ENCODE data around the gene MLIP. TPM values are rescaled to one million over a fixed set of nuclear protein-coding genes. Genes with fewer than 3 reads are reported as not detected.
"Not testable (repeated sequence)": the region's sequence is repeated elsewhere in the genome, so short reads cannot be mapped to it uniquely, and the experiment has no call there.

Gene MLIP
- polyA plus RNA-seq, 2 donors: 4.1 to 4.7 TPM

GRCh38 chr6:54198134-54198533, 86.9 kb downstream of the MLIP start:
- Histone ChIP-seq H3K9me3 (ENCODE audit: control insufficient read depth in 2 of 2, insufficient read depth in 1 of 2, low read depth in 1 of 2, low read length in 1 of 2) (no peaks in the 10 kb centered on the region), H3K4me3 (ENCODE audit: low read depth in 1 of 2, low read length in 2 of 2) (no peak overlapping the region), H3K36me3 (ENCODE audit: control insufficient read depth in 2 of 2, insufficient read depth in 2 of 2, low read length in 1 of 2) (no peaks in the 10 kb centered on the region), H3K27me3 (ENCODE audit: control insufficient read depth in 1 of 2, insufficient read depth in 2 of 2, low read length in 2 of 2) (no peaks in the 10 kb centered on the region), H3K27ac (ENCODE audit: low read depth in 2 of 2, low read length in 1 of 2) (no peak overlapping the region), H3K4me1 (ENCODE audit: control insufficient read depth in 2 of 2, insufficient read depth in 2 of 2, low read length in 1 of 2) (no peaks in the 10 kb centered on the region)
- 83 to 93% methylated on average over 3 of the region's 3 CpGs for WGBS, 2 donors

GRCh38 chr6:54203474-54204035, 92.3 kb downstream of the MLIP start:
- H3K36me3 ChIP-seq (ENCODE audit: control insufficient read depth in 2 of 2, insufficient read depth in 2 of 2, low read length in 1 of 2); H3K27ac ChIP-seq (ENCODE audit: low read depth in 2 of 2, low read length in 1 of 2); H3K27me3 ChIP-seq (ENCODE audit: control insufficient read depth in 1 of 2, insufficient read depth in 2 of 2, low read length in 2 of 2); H3K4me1 ChIP-seq (ENCODE audit: control insufficient read depth in 2 of 2, insufficient read depth in 2 of 2, low read length in 1 of 2); H3K9me3 ChIP-seq (ENCODE audit: control insufficient read depth in 2 of 2, insufficient read depth in 1 of 2, low read depth in 1 of 2, low read length in 1 of 2); H3K4me3 ChIP-seq (ENCODE audit: low read depth in 1 of 2, low read length in 2 of 2): not testable (repeated sequence)
- 94 to 95% methylated on average over 16 of the region's 16 CpGs for WGBS, 2 donors

- no peak overlapping the region for H3K27ac ChIP-seq (ENCODE audit: low read depth in 2 of 2, low read length in 1 of 2)
Observed at GRCh38 chr6:54204921-54205591, 93.8 kb downstream of the MLIP start.

GRCh38 chr6:54206510-54206909, 95.3 kb downstream of the MLIP start:
- WGBS, 2 donors: 65 to 74% methylated on average over 2 of the region's 2 CpGs
- no peak overlapping the region for H3K4me3 ChIP-seq (ENCODE audit: low read depth in 1 of 2, low read length in 2 of 2)
- no peak overlapping the region for H3K27ac ChIP-seq (ENCODE audit: low read depth in 2 of 2, low read length in 1 of 2)
- H3K9me3 ChIP-seq (ENCODE audit: control insufficient read depth in 2 of 2, insufficient read depth in 1 of 2, low read depth in 1 of 2, low read length in 1 of 2): no peaks in the 10 kb centered on the region
- no peaks in the 10 kb centered on the region for H3K36me3 ChIP-seq (ENCODE audit: control insufficient read depth in 2 of 2, insufficient read depth in 2 of 2, low read length in 1 of 2)
- no peaks in the 10 kb centered on the region for H3K4me1 ChIP-seq (ENCODE audit: control insufficient read depth in 2 of 2, insufficient read depth in 2 of 2, low read length in 1 of 2)
- no peaks in the 10 kb centered on the region for H3K27me3 ChIP-seq (ENCODE audit: control insufficient read depth in 1 of 2, insufficient read depth in 2 of 2, low read length in 2 of 2)

More at GRCh38 chr6:54204921-54205591, 93.8 kb downstream of the MLIP start:
- Histone ChIP-seq H3K36me3 (ENCODE audit: control insufficient read depth in 2 of 2, insufficient read depth in 2 of 2, low read length in 1 of 2) (no peaks in the 10 kb centered on the region), H3K4me3 (ENCODE audit: low read depth in 1 of 2, low read length in 2 of 2) (no peak overlapping the region), H3K4me1 (ENCODE audit: control insufficient read depth in 2 of 2, insufficient read depth in 2 of 2, low read length in 1 of 2) (no peaks in the 10 kb centered on the region), H3K9me3 (ENCODE audit: control insufficient read depth in 2 of 2, insufficient read depth in 1 of 2, low read depth in 1 of 2, low read length in 1 of 2) (no peaks in the 10 kb centered on the region), H3K27me3 (ENCODE audit: control insufficient read depth in 1 of 2, insufficient read depth in 2 of 2, low read length in 2 of 2) (no peaks in the 10 kb centered on the region)
- WGBS, 2 donors: 63 to 72% methylated on average over 2 of the region's 2 CpGs

- WGBS, 2 donors: 76 to 79% methylated on average over 6 of the region's 7 CpGs
- H3K4me3 ChIP-seq (ENCODE audit: low read depth in 1 of 2, low read length in 2 of 2); H3K4me1 ChIP-seq (ENCODE audit: control insufficient read depth in 2 of 2, insufficient read depth in 2 of 2, low read length in 1 of 2); H3K27me3 ChIP-seq (ENCODE audit: control insufficient read depth in 1 of 2, insufficient read depth in 2 of 2, low read length in 2 of 2); H3K9me3 ChIP-seq (ENCODE audit: control insufficient read depth in 2 of 2, insufficient read depth in 1 of 2, low read depth in 1 of 2, low read length in 1 of 2); H3K27ac ChIP-seq (ENCODE audit: low read depth in 2 of 2, low read length in 1 of 2); H3K36me3 ChIP-seq (ENCODE audit: control insufficient read depth in 2 of 2, insufficient read depth in 2 of 2, low read length in 1 of 2): not testable (repeated sequence)
Observed at GRCh38 chr6:54209983-54210382, 98.7 kb downstream of the MLIP start.

GRCh38 chr6:54214286-54214685, 103.0 kb downstream of the MLIP start:
- Histone ChIP-seq H3K36me3 (ENCODE audit: control insufficient read depth in 2 of 2, insufficient read depth in 2 of 2, low read length in 1 of 2) (no peaks in the 10 kb centered on the region), H3K4me1 (ENCODE audit: control insufficient read depth in 2 of 2, insufficient read depth in 2 of 2, low read length in 1 of 2) (no peaks in the 10 kb centered on the region), H3K4me3 (ENCODE audit: low read depth in 1 of 2, low read length in 2 of 2) (no peak overlapping the region), H3K9me3 (ENCODE audit: control insufficient read depth in 2 of 2, insufficient read depth in 1 of 2, low read depth in 1 of 2, low read length in 1 of 2) (no peaks in the 10 kb centered on the region), H3K27me3 (ENCODE audit: control insufficient read depth in 1 of 2, insufficient read depth in 2 of 2, low read length in 2 of 2) (no peaks in the 10 kb centered on the region), H3K27ac (ENCODE audit: low read depth in 2 of 2, low read length in 1 of 2) (no peak overlapping the region)
- WGBS, 2 donors: 67 to 71% methylated on average over 1 of the region's 1 CpG

GRCh38 chr6:54216336-54216735, 105.1 kb downstream of the MLIP start:
- Histone ChIP-seq H3K27me3 (ENCODE audit: control insufficient read depth in 1 of 2, insufficient read depth in 2 of 2, low read length in 2 of 2) (no peaks in the 10 kb centered on the region), H3K27ac (ENCODE audit: low read depth in 2 of 2, low read length in 1 of 2) (no peak overlapping the region), H3K4me1 (ENCODE audit: control insufficient read depth in 2 of 2, insufficient read depth in 2 of 2, low read length in 1 of 2) (no peaks in the 10 kb centered on the region), H3K36me3 (ENCODE audit: control insufficient read depth in 2 of 2, insufficient read depth in 2 of 2, low read length in 1 of 2) (no peaks in the 10 kb centered on the region), H3K4me3 (ENCODE audit: low read depth in 1 of 2, low read length in 2 of 2) (no peak overlapping the region), H3K9me3 (ENCODE audit: control insufficient read depth in 2 of 2, insufficient read depth in 1 of 2, low read depth in 1 of 2, low read length in 1 of 2) (no peaks in the 10 kb centered on the region)

- Histone ChIP-seq H3K9me3 (ENCODE audit: control insufficient read depth in 2 of 2, insufficient read depth in 1 of 2, low read depth in 1 of 2, low read length in 1 of 2) (no peaks in the 10 kb centered on the region), H3K4me1 (ENCODE audit: control insufficient read depth in 2 of 2, insufficient read depth in 2 of 2, low read length in 1 of 2) (no peaks in the 10 kb centered on the region), H3K4me3 (ENCODE audit: low read depth in 1 of 2, low read length in 2 of 2) (no peak overlapping the region), H3K27me3 (ENCODE audit: control insufficient read depth in 1 of 2, insufficient read depth in 2 of 2, low read length in 2 of 2) (no peaks in the 10 kb centered on the region), H3K27ac (ENCODE audit: low read depth in 2 of 2, low read length in 1 of 2) (no peak overlapping the region), H3K36me3 (ENCODE audit: control insufficient read depth in 2 of 2, insufficient read depth in 2 of 2, low read length in 1 of 2) (no peaks in the 10 kb centered on the region)
- WGBS, 2 donors: 34 to 38% methylated on average over 3 of the region's 3 CpGs
Observed at GRCh38 chr6:54217018-54217417, 105.8 kb downstream of the MLIP start.

GRCh38 chr6:54222217-54222616, 111.0 kb downstream of the MLIP start:
- no peaks in the 10 kb centered on the region for H3K27me3 ChIP-seq (ENCODE audit: control insufficient read depth in 1 of 2, insufficient read depth in 2 of 2, low read length in 2 of 2)
- no peaks in the 10 kb centered on the region for H3K36me3 ChIP-seq (ENCODE audit: control insufficient read depth in 2 of 2, insufficient read depth in 2 of 2, low read length in 1 of 2)
- no peaks in the 10 kb centered on the region for H3K4me1 ChIP-seq (ENCODE audit: control insufficient read depth in 2 of 2, insufficient read depth in 2 of 2, low read length in 1 of 2)
- H3K27ac ChIP-seq (ENCODE audit: low read depth in 2 of 2, low read length in 1 of 2): no peak overlapping the region
- H3K4me3 ChIP-seq (ENCODE audit: low read depth in 1 of 2, low read length in 2 of 2): no peak overlapping the region
- WGBS, 2 donors: 88 to 94% methylated on average over 1 of the region's 1 CpG
- H3K9me3 ChIP-seq (ENCODE audit: control insufficient read depth in 2 of 2, insufficient read depth in 1 of 2, low read depth in 1 of 2, low read length in 1 of 2): no peaks in the 10 kb centered on the region

GRCh38 chr6:54232703-54233102, 121.5 kb downstream of the MLIP start:
- Histone ChIP-seq H3K9me3 (ENCODE audit: control insufficient read depth in 2 of 2, insufficient read depth in 1 of 2, low read depth in 1 of 2, low read length in 1 of 2) (no peaks in the 10 kb centered on the region), H3K27ac (ENCODE audit: low read depth in 2 of 2, low read length in 1 of 2) (no peak overlapping the region), H3K27me3 (ENCODE audit: control insufficient read depth in 1 of 2, insufficient read depth in 2 of 2, low read length in 2 of 2) (no peaks in the 10 kb centered on the region), H3K4me1 (ENCODE audit: control insufficient read depth in 2 of 2, insufficient read depth in 2 of 2, low read length in 1 of 2) (no peaks in the 10 kb centered on the region), H3K36me3 (ENCODE audit: control insufficient read depth in 2 of 2, insufficient read depth in 2 of 2, low read length in 1 of 2) (no peaks in the 10 kb centered on the region), H3K4me3 (ENCODE audit: low read depth in 1 of 2, low read length in 2 of 2) (no peak overlapping the region)
- WGBS, 2 donors: 66 to 68% methylated on average over 1 of the region's 1 CpG
